Measurements from ENCODE around the gene CASP2.

The CASP2 gene

GRCh38 chr7:143321734-143322133 lies 33.6 kb downstream of the CASP2 start:
- Histone ChIP-seq H3K9me3 (ENCODE audit: control insufficient read depth, low read depth, low read length) (no peaks in the 10 kb centered on the region), H3K36me3 (ENCODE audit: control insufficient read depth, low read depth, low read length) (no peaks in the 10 kb centered on the region), H3K4me3 (ENCODE audit: low read length) (no peak overlapping the region), H3K27ac (ENCODE audit: low read length) (no peak overlapping the region), H3K9ac (ENCODE audit: low read length) (no peak overlapping the region), H3K4me1 (ENCODE audit: control insufficient read depth, low read depth, low read length) (no peaks in the 10 kb centered on the region), H3K27me3 (ENCODE audit: control insufficient read depth, insufficient read depth, low read length) (no peaks in the 10 kb centered on the region)

DNA sequence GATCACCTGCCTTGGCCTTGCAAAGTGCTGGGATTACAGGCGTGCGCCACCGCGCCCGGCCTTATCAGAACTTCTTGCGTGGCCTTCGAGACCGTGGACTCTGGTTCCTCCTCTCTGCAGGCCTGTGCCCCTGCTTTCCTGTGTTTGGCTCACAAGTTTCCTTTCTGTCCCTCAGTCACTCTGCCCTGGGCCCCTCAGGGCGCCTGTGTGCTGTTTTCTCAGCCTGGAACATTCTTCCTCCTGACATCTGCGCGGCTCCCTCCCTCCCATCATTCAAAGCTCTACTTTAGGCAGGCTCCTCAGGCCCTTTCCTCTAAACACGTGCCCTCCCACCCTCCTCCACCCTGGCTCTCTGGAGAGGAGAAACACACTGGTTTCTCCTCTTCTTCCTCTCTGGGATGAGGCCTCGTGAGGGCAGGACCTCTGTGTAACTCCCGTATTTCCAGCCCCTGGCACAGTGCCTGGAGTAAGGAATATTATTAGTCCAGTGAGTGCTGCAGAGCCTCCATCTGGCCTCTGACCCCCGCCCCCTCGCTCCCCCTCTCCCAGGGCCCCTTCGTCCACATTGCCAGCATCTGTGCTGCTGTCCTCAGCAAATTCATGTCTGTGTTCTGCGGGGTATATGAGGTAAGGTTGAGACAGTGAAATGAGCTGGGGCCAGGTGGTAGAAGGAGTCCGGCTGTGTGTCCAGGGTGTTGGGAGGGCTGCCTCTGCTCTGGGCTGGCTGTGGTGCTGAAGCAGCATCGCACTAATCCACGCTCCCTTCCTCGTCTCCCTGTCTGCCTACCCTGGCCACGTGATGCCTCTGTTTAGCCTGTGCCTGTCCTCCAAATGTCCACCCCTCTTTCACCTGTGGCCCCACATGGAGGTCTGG lies 34.8 kb downstream of the CASP2 start:
- H3K4me1 ChIP-seq (ENCODE audit: control insufficient read depth, low read depth, low read length): no peaks in the 10 kb centered on the region
- H3K27me3 ChIP-seq (ENCODE audit: control insufficient read depth, insufficient read depth, low read length): no peaks in the 10 kb centered on the region
- no peaks in the 10 kb centered on the region for H3K9me3 ChIP-seq (ENCODE audit: control insufficient read depth, low read depth, low read length)
- H3K27ac ChIP-seq (ENCODE audit: low read length): no peak overlapping the region
- H3K36me3 ChIP-seq (ENCODE audit: control insufficient read depth, low read depth, low read length): no peaks in the 10 kb centered on the region
- no peak overlapping the region for H3K4me3 ChIP-seq (ENCODE audit: low read length)
- no peak overlapping the region for H3K9ac ChIP-seq (ENCODE audit: low read length)

DNA sequence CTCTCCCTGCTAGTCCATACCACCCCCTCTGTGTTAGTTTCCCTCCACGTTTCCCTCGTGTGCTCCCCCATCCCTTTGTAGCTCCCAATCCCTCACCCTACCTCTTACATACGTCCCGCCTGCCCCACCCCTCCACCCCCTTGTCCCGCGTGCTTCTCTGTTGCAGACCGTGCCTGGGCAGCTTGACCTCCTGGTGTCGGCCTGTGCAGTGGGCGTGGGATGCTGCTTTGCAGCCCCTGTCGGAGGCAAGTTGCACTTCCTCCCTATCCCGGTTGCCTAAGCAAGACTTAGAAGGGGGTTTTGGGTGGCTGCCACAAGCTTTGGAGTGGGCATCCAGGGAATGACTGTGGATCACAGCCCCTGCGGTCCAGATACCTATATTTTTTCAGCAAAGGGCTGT lies 35.5 kb downstream of the CASP2 start:
- no peaks in the 10 kb centered on the region for H3K36me3 ChIP-seq (ENCODE audit: control insufficient read depth, low read depth, low read length)
- no peak overlapping the region for H3K9ac ChIP-seq (ENCODE audit: low read length)
- no peaks in the 10 kb centered on the region for H3K27me3 ChIP-seq (ENCODE audit: control insufficient read depth, insufficient read depth, low read length)
- H3K9me3 ChIP-seq (ENCODE audit: control insufficient read depth, low read depth, low read length): no peaks in the 10 kb centered on the region
- H3K4me1 ChIP-seq (ENCODE audit: control insufficient read depth, low read depth, low read length): no peaks in the 10 kb centered on the region
- no peak overlapping the region for H3K27ac ChIP-seq (ENCODE audit: low read length)
- H3K4me3 ChIP-seq (ENCODE audit: low read length): no peak overlapping the region

- Histone ChIP-seq H3K27ac (ENCODE audit: low read length) (no peak overlapping the region), H3K9ac (ENCODE audit: low read length) (no peak overlapping the region), H3K9me3 (ENCODE audit: control insufficient read depth, low read depth, low read length) (no peaks in the 10 kb centered on the region), H3K27me3 (ENCODE audit: control insufficient read depth, insufficient read depth, low read length) (no peaks in the 10 kb centered on the region), H3K36me3 (ENCODE audit: control insufficient read depth, low read depth, low read length) (no peaks in the 10 kb centered on the region), H3K4me3 (ENCODE audit: low read length) (no peak overlapping the region), H3K4me1 (ENCODE audit: control insufficient read depth, low read depth, low read length) (no peaks in the 10 kb centered on the region)
Observed at GRCh38 chr7:143325240-143325639, 37.1 kb downstream of the CASP2 start.

DNA sequence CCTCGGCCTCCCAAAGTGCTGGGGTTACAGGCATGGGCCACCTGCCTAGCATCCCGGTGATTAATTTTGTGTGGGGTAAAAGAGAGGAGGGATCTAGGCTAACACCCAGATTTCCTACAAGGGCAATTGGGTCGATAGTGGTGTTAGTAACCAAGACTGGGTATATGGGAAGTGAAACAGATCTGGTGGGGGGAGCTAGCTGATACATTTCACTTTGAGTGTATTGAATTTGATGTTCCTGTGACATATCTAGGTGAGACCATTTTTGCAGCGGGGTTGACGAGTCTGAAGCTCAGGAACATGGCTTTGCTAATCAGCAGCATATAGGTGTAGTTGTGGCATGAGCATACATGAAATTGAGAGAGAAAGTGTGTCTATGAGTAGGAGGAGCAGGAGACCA lies 39.8 kb downstream of the CASP2 start:
- Histone ChIP-seq H3K27ac (ENCODE audit: low read length) (no peak overlapping the region), H3K4me1 (ENCODE audit: control insufficient read depth, low read depth, low read length) (no peaks in the 10 kb centered on the region)

DNA sequence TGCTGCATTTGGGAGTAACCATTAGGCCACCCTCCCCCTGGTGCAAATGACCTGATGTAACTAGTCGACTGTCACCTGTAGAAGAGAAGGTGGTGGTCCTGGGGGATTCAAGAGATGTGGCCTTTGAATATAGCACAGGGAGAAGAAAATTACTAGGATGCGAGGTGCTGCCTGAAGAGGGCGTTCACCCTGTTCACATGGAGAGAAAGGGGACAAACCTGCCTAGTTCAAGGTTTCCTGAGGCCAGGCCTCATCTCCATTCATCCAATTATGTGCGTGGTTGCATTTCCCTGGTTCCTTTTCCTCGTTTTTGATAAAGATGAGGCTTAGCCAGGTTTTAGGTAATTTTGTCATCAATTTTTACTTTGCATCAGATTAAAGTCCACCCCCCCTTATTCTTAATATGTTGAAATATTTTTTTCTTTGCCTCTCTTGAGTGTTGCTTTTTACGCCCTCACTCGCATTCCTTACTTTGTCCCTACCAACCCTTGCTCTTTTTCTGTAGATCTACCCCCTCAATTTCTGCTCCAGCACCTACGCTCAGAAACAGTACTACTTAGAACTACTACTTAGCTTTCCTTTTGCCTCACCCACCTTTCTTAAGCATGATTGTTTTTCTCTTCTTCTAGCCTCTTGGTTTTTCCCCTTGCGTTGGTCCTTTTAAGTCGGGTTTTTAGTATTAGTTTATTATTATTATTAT lies 41.5 kb downstream of the CASP2 start:
- Histone ChIP-seq H3K4me3 (ENCODE audit: low read length) (no peak overlapping the region), H3K4me1 (ENCODE audit: control insufficient read depth, low read depth, low read length) (no peaks in the 10 kb centered on the region), H3K27me3 (ENCODE audit: control insufficient read depth, insufficient read depth, low read length) (no peaks in the 10 kb centered on the region), H3K27ac (ENCODE audit: low read length) (no peak overlapping the region), H3K9ac (ENCODE audit: low read length) (no peak overlapping the region), H3K9me3 (ENCODE audit: control insufficient read depth, low read depth, low read length) (no peaks in the 10 kb centered on the region), H3K36me3 (ENCODE audit: control insufficient read depth, low read depth, low read length) (no peaks in the 10 kb centered on the region)

More for the DNA sequence above, 39.8 kb downstream of the CASP2 start:
- Histone ChIP-seq H3K27me3 (ENCODE audit: control insufficient read depth, insufficient read depth, low read length) (no peaks in the 10 kb centered on the region), H3K4me3 (ENCODE audit: low read length) (no peak overlapping the region), H3K9me3 (ENCODE audit: control insufficient read depth, low read depth, low read length) (no peaks in the 10 kb centered on the region), H3K36me3 (ENCODE audit: control insufficient read depth, low read depth, low read length) (no peaks in the 10 kb centered on the region), H3K9ac (ENCODE audit: low read length) (no peak overlapping the region)

- Histone ChIP-seq H3K4me1 (ENCODE audit: control insufficient read depth, low read depth, low read length) (no peaks in the 10 kb centered on the region), H3K27me3 (ENCODE audit: control insufficient read depth, insufficient read depth, low read length) (no peaks in the 10 kb centered on the region), H3K9ac (ENCODE audit: low read length) (no peak overlapping the region), H3K4me3 (ENCODE audit: low read length) (no peak overlapping the region), H3K36me3 (ENCODE audit: control insufficient read depth, low read depth, low read length) (no peaks in the 10 kb centered on the region), H3K27ac (ENCODE audit: low read length) (no peak overlapping the region), H3K9me3 (ENCODE audit: control insufficient read depth, low read depth, low read length) (no peaks in the 10 kb centered on the region)
Observed at GRCh38 chr7:143331179-143331801, 43.1 kb downstream of the CASP2 start.

GRCh38 chr7:143334244-143334643 lies 46.1 kb downstream of the CASP2 start:
- H3K4me3 ChIP-seq (ENCODE audit: low read length): no peak overlapping the region
- no peaks in the 10 kb centered on the region for H3K9me3 ChIP-seq (ENCODE audit: control insufficient read depth, low read depth, low read length)
- H3K4me1 ChIP-seq (ENCODE audit: control insufficient read depth, low read depth, low read length): no peaks in the 10 kb centered on the region
- no peaks in the 10 kb centered on the region for H3K27me3 ChIP-seq (ENCODE audit: control insufficient read depth, insufficient read depth, low read length)
- H3K9ac ChIP-seq (ENCODE audit: low read length): no peak overlapping the region
- no peaks in the 10 kb centered on the region for H3K36me3 ChIP-seq (ENCODE audit: control insufficient read depth, low read depth, low read length)
- H3K27ac ChIP-seq (ENCODE audit: low read length): no peak overlapping the region

- Histone ChIP-seq H3K4me3 (ENCODE audit: low read length) (no peak overlapping the region), H3K4me1 (ENCODE audit: control insufficient read depth, low read depth, low read length) (no peaks in the 10 kb centered on the region), H3K36me3 (ENCODE audit: control insufficient read depth, low read depth, low read length) (no peaks in the 10 kb centered on the region)
Observed at GRCh38 chr7:143337216-143337615, 49.1 kb downstream of the CASP2 start.

GRCh38 chr7:143341842-143342241 lies 53.7 kb downstream of the CASP2 start:
- H3K27me3 ChIP-seq (ENCODE audit: control insufficient read depth, insufficient read depth, low read length): peaks cover 12% of the 10 kb centered on the region
- no peak overlapping the region for H3K9ac ChIP-seq (ENCODE audit: low read length)
- H3K36me3 ChIP-seq (ENCODE audit: control insufficient read depth, low read depth, low read length): no peaks in the 10 kb centered on the region
- no peak overlapping the region for H3K27ac ChIP-seq (ENCODE audit: low read length)
- no peak overlapping the region for H3K4me3 ChIP-seq (ENCODE audit: low read length)
- H3K9me3 ChIP-seq (ENCODE audit: control insufficient read depth, low read depth, low read length): no peaks in the 10 kb centered on the region
- H3K4me1 ChIP-seq (ENCODE audit: control insufficient read depth, low read depth, low read length): no peaks in the 10 kb centered on the region

More at GRCh38 chr7:143337216-143337615, 49.1 kb downstream of the CASP2 start:
- Histone ChIP-seq H3K9ac (ENCODE audit: low read length) (no peak overlapping the region), H3K27me3 (ENCODE audit: control insufficient read depth, insufficient read depth, low read length) (no peaks in the 10 kb centered on the region), H3K27ac (ENCODE audit: low read length) (no peak overlapping the region), H3K9me3 (ENCODE audit: control insufficient read depth, low read depth, low read length) (no peaks in the 10 kb centered on the region)

DNA sequence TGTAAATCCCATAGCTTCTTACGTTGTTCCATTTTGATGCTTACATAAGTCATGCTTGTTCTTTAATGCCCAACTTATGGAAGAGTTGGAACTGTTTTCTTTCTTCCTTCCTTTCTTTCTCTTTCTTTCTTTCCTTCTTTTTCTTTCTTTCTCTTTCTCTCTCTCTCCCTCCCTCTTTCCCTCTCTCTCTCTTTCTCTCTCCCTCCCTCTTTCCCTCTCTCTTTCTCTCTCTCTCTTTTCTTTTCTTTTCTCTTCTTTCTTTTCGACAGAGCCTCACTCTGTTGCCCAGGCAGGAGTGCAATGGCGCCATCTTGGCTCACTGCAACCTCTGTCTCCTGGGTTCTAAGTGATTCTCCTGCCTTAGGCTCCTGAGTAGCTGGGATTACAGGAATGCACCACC lies 55.4 kb downstream of the CASP2 start:
- H3K9ac ChIP-seq (ENCODE audit: low read length): no peak overlapping the region
- H3K4me3 ChIP-seq (ENCODE audit: low read length): no peak overlapping the region

More for the DNA sequence above, 55.4 kb downstream of the CASP2 start:
- no peaks in the 10 kb centered on the region for H3K9me3 ChIP-seq (ENCODE audit: control insufficient read depth, low read depth, low read length)
- no peaks in the 10 kb centered on the region for H3K36me3 ChIP-seq (ENCODE audit: control insufficient read depth, low read depth, low read length)
- peaks cover 14% of the 10 kb centered on the region for H3K27me3 ChIP-seq (ENCODE audit: control insufficient read depth, insufficient read depth, low read length)
- H3K4me1 ChIP-seq (ENCODE audit: control insufficient read depth, low read depth, low read length): no peaks in the 10 kb centered on the region
- H3K27ac ChIP-seq (ENCODE audit: low read length): no peak overlapping the region

Data from iPS-18a (cell line).